Measurements from ENCODE around the gene RPEL1.

RPEL1 gene

GRCh38 chr10:103278537-103278823 is 32.8 kb downstream of the RPEL1 start:
- no peak for TF ChIP-seq L3MBTL2 (conservative IDR thresholded peaks at IDR 0.05)
- TF ChIP-seq FOXK2 (IDR thresholded peaks at IDR 0.05), result no peak
- DNase-seq (ENCODE audit: extremely low spot score), result no peak
- ChIA-PET CTCF (interaction anchor here (2.0 kb wide), 1 partner anchor 34 kb away, joined by 5 read pairs; no protein-coding TSS in a partner anchor), POLR2A (interaction anchor here (1.7 kb wide), 1 partner anchor 29 kb away, joined by 3 read pairs; no protein-coding TSS in a partner anchor)

GRCh38 chr10:103278862-103279298 is 33.2 kb downstream of the RPEL1 start:
- CTCF ChIA-PET, result interaction anchor here (0.7 to 2.0 kb wide), 2 partner anchors 34 to 40 kb away, joined by 3 to 5 read pairs; no protein-coding TSS in a partner anchor

GRCh38 chr10:103280031-103280430 is 34.3 kb downstream of the RPEL1 start:
- CTCF ChIA-PET, result interaction anchor here (2.0 kb wide), 1 partner anchor 35 kb away, joined by 5 read pairs; no protein-coding TSS in a partner anchor
- POLR2A ChIA-PET, result interaction anchor here (1.8 kb wide), 1 partner anchor 10 kb away, joined by 3 read pairs; no protein-coding TSS in a partner anchor
- no peak for DNase-seq (ENCODE audit: extremely low spot score)
- TF ChIP-seq ARNT (IDR thresholded peaks at IDR 0.05) (no peak), PKNOX1 (IDR thresholded peaks at IDR 0.05) (no peak), ELF4 (IDR thresholded peaks at IDR 0.05) (no peak)

More at GRCh38 chr10:103278862-103279298, 33.2 kb downstream of the RPEL1 start:
- POLR2A ChIA-PET, result interaction anchor here (0.7 to 1.7 kb wide), 2 partner anchors 17 to 30 kb away, joined by 3 read pairs; no protein-coding TSS in a partner anchor
- peak; percentile 46 for DNase-seq (ENCODE audit: extremely low spot score)
- no peak for TF ChIP-seq FOXM1 (IDR thresholded peaks at IDR 0.05; ENCODE audit: borderline replicate concordance)
- no peak for TF ChIP-seq L3MBTL2 (conservative IDR thresholded peaks at IDR 0.05)
- TF ChIP-seq SP1 (IDR thresholded peaks at IDR 0.05), result no peak

GRCh38 chr10:103280506-103280905 is 34.8 kb downstream of the RPEL1 start:
- ChIA-PET POLR2A (interaction anchor here (1.8 kb wide), 1 partner anchor 9 kb away, joined by 3 read pairs; no protein-coding TSS in a partner anchor), CTCF (interaction anchor here (2.0 kb wide), 1 partner anchor 36 kb away, joined by 5 read pairs; no protein-coding TSS in a partner anchor)
- DNase-seq (ENCODE audit: extremely low spot score), result no peak
- no peak for TF ChIP-seq CTBP1 (IDR thresholded peaks at IDR 0.05; ENCODE audit: borderline replicate concordance)
- TF ChIP-seq L3MBTL2 (conservative IDR thresholded peaks at IDR 0.05), result no peak
- TF ChIP-seq SUZ12 (IDR thresholded peaks at IDR 0.05), result no peak
- no peak for TF ChIP-seq ZNF384 (IDR thresholded peaks at IDR 0.05)
- TF ChIP-seq LEF1 (IDR thresholded peaks at IDR 0.05; ENCODE audit: borderline replicate concordance), result no peak
- TF ChIP-seq SP1 (IDR thresholded peaks at IDR 0.05), result no peak
- no peak for TF ChIP-seq FOXA1 (IDR thresholded peaks at IDR 0.05)

- ChIA-PET CTCF (interaction anchor here (0.5 to 0.8 kb wide), 2 partner anchors 38 to 1015 kb away, joined by 3 read pairs; no protein-coding TSS in a partner anchor), POLR2A (interaction anchor here (0.7 to 1.8 kb wide), 2 partner anchors 8 to 15 kb away, joined by 3 read pairs; no protein-coding TSS in a partner anchor)
- DNase-seq (ENCODE audit: extremely low spot score), result peak; percentile 73
- no peak for TF ChIP-seq ELF4 (IDR thresholded peaks at IDR 0.05)
- no peak for TF ChIP-seq FOXK2 (IDR thresholded peaks at IDR 0.05)
- TF ChIP-seq BHLHE40 (IDR thresholded peaks at IDR 0.05; ENCODE audit: borderline replicate concordance), result no peak
- TF ChIP-seq LEF1 (IDR thresholded peaks at IDR 0.05; ENCODE audit: borderline replicate concordance), result no peak
- TF ChIP-seq SP1 (IDR thresholded peaks at IDR 0.05), result no peak
- TF ChIP-seq ZNF384 (IDR thresholded peaks at IDR 0.05), result no peak
- no peak for TF ChIP-seq TARDBP (IDR thresholded peaks at IDR 0.05)
- TF ChIP-seq ARNT (IDR thresholded peaks at IDR 0.05), result no peak
- TF ChIP-seq HDGF (IDR thresholded peaks at IDR 0.05; ENCODE audit: borderline replicate concordance), result no peak
- no peak for TF ChIP-seq NFRKB (IDR thresholded peaks at IDR 0.05)
- no peak for TF ChIP-seq FOXA1 (IDR thresholded peaks at IDR 0.05)
- no peak for TF ChIP-seq L3MBTL2 (conservative IDR thresholded peaks at IDR 0.05)
- no peak for TF ChIP-seq CTBP1 (IDR thresholded peaks at IDR 0.05; ENCODE audit: borderline replicate concordance)
These were observed 36.1 kb downstream of the RPEL1 start for GRCh38 chr10:103281753-103282152.

- POLR2A ChIA-PET, result no interaction called here
- CTCF ChIA-PET, result no interaction called here
- no peak for TF ChIP-seq TARDBP (IDR thresholded peaks at IDR 0.05)
- TF ChIP-seq ZNF384 (IDR thresholded peaks at IDR 0.05), result no peak
- DNase-seq (ENCODE audit: extremely low spot score), result no peak
These were observed 37.3 kb downstream of the RPEL1 start for GRCh38 chr10:103282961-103283360.

- no peak for DNase-seq (ENCODE audit: extremely low spot score)
These were observed 38.5 kb downstream of the RPEL1 start for GRCh38 chr10:103284170-103284569.

GRCh38 chr10:103287992-103288391 is 42.3 kb downstream of the RPEL1 start:
- CTCF ChIA-PET, result no interaction called here
- POLR2A ChIA-PET, result no interaction called here
- no peak for DNase-seq (ENCODE audit: extremely low spot score)
- TF ChIP-seq SP1 (IDR thresholded peaks at IDR 0.05), result no peak
- no peak for TF ChIP-seq LEF1 (IDR thresholded peaks at IDR 0.05; ENCODE audit: borderline replicate concordance)
- no peak for TF ChIP-seq NFRKB (IDR thresholded peaks at IDR 0.05)
- no peak for TF ChIP-seq FOXK2 (IDR thresholded peaks at IDR 0.05)
- no peak for TF ChIP-seq PKNOX1 (IDR thresholded peaks at IDR 0.05)
- no peak for TF ChIP-seq FOXA1 (IDR thresholded peaks at IDR 0.05)

More at GRCh38 chr10:103284170-103284569, 38.5 kb downstream of the RPEL1 start:
- ChIA-PET POLR2A (no interaction called here), CTCF (interaction anchor here (0.7 kb wide), 1 partner anchor 888 kb away, joined by 6 read pairs; no protein-coding TSS in a partner anchor)
- no peak for TF ChIP-seq L3MBTL2 (conservative IDR thresholded peaks at IDR 0.05)
- no peak for TF ChIP-seq ELF4 (IDR thresholded peaks at IDR 0.05)
- no peak for TF ChIP-seq SP1 (IDR thresholded peaks at IDR 0.05)
- TF ChIP-seq LEF1 (IDR thresholded peaks at IDR 0.05; ENCODE audit: borderline replicate concordance), result no peak
- no peak for TF ChIP-seq BHLHE40 (IDR thresholded peaks at IDR 0.05; ENCODE audit: borderline replicate concordance)
- TF ChIP-seq CTBP1 (IDR thresholded peaks at IDR 0.05; ENCODE audit: borderline replicate concordance), result no peak
- no peak for TF ChIP-seq ARNT (IDR thresholded peaks at IDR 0.05)
